Mononuclear cell (primary cell): ENCODE data around the gene TXNDC11. TPM values are rescaled to one million over a fixed set of nuclear protein-coding genes. Genes with fewer than 3 reads are reported as not detected.

Source experiments
- H3K27me3 ChIP-seq: 2 replicates; pipeline ENCODE4 v1.6.0; 2011; ENCODE audit warnings: low read length, control low read depth; ENCODE audit not compliant: insufficient read depth
- H3K4me1 ChIP-seq: 2 replicates; pipeline ENCODE4 v1.5.1; 2011; ENCODE audit warnings: mild to moderate bottlenecking, low read length, control low read depth; ENCODE audit not compliant: insufficient read depth
- H3K4me3 ChIP-seq: 2 replicates; pipeline ENCODE4 v1.5.1; 2011; ENCODE audit warnings: mild to moderate bottlenecking, low read length, moderate library complexity
- H3K9me3 ChIP-seq: 2 replicates; pipeline ENCODE4 v1.5.1; 2011; ENCODE audit warnings: low read depth, mild to moderate bottlenecking, control low read depth, low read length
- total RNA-seq: library from RNA; depleted of rRNA; stranded (reverse); fragments of >200 nt; gene quantifications from one replicate; pipeline ENCODE4 v1.2.3, GENCODE V29; 2012

The TXNDC11 gene
- total RNA-seq, 1 donor = 75.8 TPM

DNA sequence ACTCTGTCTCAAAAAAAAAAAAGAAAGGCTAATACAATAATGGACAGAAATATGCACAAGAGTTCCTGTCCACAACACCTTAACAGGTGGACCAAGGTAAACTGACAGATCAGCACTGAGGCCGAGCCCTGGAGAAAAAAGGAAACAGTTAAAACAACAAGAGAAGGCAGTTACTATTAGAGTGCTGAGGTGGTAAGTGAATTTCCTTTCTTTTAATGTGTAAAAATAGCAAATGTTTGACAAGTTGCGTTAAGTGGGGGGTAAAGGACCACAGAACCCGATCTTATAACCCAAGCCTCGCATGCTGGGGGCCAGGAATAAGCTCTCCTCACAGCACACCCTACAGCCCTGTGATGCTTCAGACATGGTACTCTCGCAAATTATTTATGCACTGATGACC lies 24.8 kb downstream of the TXNDC11 start:
- Histone ChIP-seq H3K27me3 (no peaks in the 10 kb centered on the region), H3K4me1 (peaks cover 4% of the 10 kb centered on the region), H3K4me3 (no peak overlapping the region), H3K9me3 (no peaks in the 10 kb centered on the region)

DNA sequence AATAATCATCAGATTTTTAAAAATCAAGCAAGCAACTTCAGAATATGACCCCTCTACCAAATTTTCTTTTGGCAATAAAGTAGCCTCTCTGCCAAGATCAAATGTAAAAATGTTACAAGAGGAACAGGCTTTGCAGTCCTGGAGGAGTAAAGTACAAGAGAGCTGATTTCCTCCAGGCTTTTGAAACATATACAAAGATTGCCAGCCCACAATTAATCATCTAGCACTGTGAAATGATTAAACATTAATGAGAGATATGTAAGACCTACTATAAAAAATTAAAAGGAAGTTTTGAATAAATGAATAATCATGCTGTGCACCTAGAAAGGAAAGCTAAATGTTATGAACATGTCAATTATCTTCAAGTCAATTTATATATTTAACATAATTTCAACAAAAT lies 26.3 kb downstream of the TXNDC11 start:
- Histone ChIP-seq H3K9me3 (no peaks in the 10 kb centered on the region), H3K4me1 (peaks cover 4% of the 10 kb centered on the region), H3K27me3 (no peaks in the 10 kb centered on the region)

DNA sequence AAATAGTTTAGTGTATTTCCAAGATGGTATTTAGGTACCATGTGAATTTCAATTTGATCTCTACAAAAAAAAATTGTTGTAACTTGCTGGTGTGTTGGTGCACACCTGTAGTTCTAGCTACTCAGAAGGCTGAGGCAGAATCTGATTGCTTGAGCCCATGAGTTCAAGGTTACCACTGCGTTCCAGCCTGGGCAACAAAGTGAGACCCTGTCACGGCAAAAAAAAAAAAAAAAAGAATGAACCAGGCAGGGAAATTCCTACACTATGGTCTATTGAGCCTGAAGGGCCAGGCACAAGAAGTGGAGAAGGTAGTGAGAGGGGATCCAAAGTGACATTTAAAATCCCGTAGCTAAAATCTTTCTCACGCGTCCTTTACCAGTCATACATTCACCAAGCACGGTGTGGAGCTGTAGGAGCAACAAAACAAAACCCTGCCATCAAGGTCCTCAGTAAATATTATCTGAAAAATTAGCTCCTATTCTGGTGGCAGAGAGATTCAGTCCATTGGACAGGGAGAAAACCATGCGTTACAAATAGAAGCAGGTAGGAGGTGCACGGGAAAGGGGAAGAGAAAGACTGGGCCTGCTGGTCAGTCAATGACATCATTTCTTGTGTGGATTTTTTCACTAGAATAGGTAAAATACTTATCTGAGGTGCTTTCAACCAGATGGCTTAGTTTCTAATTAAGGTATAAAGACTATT lies 27.3 kb downstream of the TXNDC11 start:
- peaks cover 4% of the 10 kb centered on the region for H3K4me1 ChIP-seq
- H3K4me3 ChIP-seq = no peak overlapping the region
- no peaks in the 10 kb centered on the region for H3K27me3 ChIP-seq
- no peaks in the 10 kb centered on the region for H3K9me3 ChIP-seq

More for the DNA sequence above, 26.3 kb downstream of the TXNDC11 start:
- no peak overlapping the region for H3K4me3 ChIP-seq

DNA sequence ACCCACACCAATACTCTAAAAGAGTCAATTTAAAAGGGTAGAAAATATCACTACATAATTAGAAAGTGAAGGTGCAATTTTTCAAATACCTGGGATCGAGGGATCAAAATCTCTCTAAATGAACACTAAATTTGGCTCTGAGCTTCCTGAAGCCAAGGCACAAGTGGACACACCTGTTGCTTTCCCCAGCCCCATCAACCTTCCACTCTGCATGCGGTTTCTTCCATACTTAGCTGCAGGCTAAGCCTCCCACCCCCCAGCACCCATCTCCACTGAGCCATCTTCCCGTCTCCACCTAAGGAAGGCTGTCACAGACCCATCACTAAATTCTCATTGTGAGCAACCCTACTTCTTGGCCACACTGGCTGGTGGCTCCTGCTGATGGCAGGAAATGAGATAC lies 30.5 kb downstream of the TXNDC11 start:
- Histone ChIP-seq H3K9me3 (no peaks in the 10 kb centered on the region), H3K27me3 (no peaks in the 10 kb centered on the region), H3K4me3 (no peak overlapping the region), H3K4me1 (peaks cover 4% of the 10 kb centered on the region)

DNA sequence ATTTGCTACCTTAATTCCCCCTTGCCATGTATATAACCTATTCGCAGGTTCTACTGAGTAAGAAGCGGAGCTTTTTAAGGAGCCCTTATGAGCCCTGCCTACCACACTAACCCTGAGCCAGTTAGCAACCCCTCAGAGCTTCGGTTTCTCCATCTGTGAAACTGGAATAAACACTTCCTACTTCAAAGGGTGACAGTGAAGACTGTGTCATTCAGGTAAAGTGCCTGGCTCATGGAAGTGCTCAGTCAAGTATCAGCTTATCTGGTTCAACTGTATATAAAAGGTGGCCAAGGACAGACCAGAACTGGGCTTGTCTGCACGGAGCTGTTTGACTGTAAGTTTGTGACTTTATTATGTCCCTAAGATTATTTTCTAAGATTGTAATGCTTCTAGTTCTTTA lies 31.0 kb downstream of the TXNDC11 start:
- peaks cover 4% of the 10 kb centered on the region for H3K4me1 ChIP-seq
- H3K27me3 ChIP-seq = no peaks in the 10 kb centered on the region
- H3K9me3 ChIP-seq = no peaks in the 10 kb centered on the region
- H3K4me3 ChIP-seq = no peak overlapping the region

DNA sequence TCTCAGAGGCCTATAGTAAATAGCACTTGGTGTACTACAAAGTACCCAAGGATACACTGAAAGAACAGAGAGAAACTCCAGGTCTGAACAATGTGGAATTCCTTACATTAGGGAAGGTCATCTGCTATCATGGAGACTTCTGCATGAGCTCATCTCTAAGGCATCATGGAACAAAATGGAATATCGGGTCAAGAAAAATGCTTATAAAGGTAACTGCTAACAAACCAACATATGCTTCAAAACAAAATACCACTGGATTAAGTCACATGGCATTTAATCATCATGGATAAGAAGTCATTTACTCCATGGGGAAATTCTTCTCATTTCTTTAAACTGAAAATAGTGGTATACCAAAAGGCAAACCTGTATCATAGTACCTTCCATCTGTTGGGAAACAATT lies 34.2 kb downstream of the TXNDC11 start:
- Histone ChIP-seq H3K4me1 (no peaks in the 10 kb centered on the region), H3K9me3 (no peaks in the 10 kb centered on the region), H3K4me3 (no peak overlapping the region), H3K27me3 (no peaks in the 10 kb centered on the region)

DNA sequence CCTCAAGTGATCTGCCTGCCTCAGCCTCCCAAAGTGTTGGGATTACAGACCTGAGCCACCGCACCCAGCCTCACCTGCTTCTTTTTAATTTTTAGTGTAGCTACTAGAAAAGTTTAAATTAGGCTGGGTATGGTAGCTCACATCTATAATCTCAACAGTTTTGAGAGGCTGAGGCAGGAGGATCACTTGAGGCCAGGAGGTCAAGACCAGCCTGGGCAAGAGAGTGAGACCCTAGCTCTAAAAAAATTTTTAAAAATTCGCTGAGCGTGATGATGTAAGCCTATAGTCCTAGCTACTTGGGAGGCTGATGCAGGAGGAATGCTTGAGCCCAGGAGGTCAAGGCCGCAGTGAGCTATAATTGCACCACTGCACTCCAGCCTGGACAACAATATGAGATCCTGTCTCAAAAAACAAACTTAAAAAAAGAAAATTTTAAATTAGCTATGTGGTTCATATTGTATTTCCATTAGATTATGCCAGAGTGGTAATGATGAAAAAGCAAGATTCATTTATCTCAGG lies 34.9 kb downstream of the TXNDC11 start:
- Histone ChIP-seq H3K27me3 (no peaks in the 10 kb centered on the region), H3K4me3 (no peak overlapping the region), H3K4me1 (no peaks in the 10 kb centered on the region), H3K9me3 (no peaks in the 10 kb centered on the region)

DNA sequence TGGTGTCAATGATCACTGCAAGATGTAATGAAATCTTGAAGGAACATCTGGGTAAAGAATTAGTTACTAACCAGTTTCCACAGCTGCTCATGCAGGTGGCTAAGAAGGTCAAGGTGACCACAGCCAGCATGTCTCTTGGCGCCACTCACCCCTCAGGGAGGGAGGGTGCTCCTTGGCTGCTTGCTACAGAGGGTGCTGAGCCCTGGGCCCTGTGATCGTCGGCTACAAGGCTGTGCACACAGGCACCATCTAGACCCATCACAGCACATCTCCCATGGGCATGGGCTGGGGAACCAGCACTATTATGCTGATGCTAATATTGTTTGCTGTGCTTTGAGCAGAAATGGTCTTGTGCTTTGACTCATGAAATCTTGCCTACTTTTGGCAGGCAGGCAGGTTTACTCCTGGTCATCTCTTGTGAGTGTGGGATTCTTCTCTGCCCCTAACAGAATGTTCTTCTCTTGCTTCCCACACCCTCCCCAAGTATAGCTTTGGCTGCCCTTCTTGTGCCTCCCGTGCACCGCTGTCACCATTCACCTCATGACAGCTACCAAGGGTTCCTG lies 36.4 kb downstream of the TXNDC11 start:
- Histone ChIP-seq H3K9me3 (no peaks in the 10 kb centered on the region), H3K27me3 (no peaks in the 10 kb centered on the region), H3K4me3 (no peak overlapping the region), H3K4me1 (peaks cover 1% of the 10 kb centered on the region)

DNA sequence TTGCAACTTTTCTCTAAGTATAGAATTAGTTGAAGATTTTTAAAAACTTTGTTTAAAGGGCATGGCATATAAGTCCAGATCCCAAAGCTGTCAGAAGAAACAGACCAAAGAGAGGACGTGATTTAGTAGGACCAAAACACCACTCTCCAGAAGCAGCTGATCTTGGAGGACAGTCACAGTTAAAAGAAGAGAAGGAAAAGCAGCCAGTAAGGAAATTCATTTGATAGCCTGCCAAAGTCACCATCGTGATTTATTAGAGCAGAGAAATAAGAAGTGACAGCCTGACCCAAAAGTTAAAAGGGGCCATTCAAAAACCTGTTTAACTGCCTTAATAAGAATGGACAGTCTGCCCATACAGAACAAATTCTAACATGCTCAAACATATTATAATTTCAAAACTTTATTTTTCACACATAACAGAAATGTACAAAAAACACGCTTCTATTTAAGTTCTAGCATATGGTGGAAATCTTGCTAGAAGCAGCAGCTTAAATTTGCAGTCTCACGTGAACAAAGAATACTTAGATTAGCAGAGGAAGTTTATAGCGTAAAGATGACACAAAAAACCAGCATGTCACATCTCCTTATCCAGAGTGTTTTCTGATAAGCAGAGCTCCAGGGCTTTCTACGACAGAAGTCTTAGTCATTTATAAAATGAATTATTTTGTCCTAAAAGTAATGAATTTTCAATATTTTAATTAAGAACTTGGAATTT lies 37.2 kb downstream of the TXNDC11 start:
- Histone ChIP-seq H3K4me1 (peaks cover 9% of the 10 kb centered on the region), H3K4me3 (no peak overlapping the region), H3K27me3 (no peaks in the 10 kb centered on the region), H3K9me3 (no peaks in the 10 kb centered on the region)

DNA sequence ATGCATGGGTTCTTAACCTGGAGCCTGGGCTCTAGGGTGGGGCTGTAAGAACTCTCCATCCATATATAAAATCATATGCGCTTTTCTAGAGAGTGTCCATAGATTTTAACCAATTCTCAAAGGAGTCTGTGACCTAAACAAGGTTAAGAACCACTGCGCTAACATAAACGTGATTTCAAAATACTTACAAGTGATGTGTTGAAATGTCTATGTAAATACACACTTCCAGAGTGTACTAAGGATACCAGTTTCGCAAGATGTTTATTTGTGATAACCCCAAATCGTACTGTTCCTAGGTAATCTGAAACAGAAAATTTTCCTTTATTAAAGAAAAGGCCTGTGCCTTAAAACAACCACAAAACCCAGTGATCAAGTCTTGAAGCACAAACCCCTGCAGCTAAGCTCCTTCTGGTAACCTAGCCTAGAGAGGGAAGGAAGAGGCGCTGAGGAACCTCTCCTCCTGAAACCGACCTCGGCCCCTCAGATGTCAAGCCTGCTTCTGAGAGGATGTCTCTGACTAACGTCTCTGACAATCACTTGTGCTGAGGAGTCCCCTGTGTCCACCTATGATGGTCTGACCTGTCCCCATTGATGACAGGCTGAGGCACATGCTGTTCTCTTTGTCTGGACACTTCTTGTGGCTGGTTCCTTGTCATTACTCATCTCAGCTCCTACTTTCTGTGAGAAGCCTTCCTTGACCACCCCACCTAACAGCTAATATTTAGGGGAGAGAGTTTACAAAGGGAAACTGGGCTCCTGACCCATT lies 42.2 kb downstream of the TXNDC11 start:
- Histone ChIP-seq H3K4me1 (peaks cover 32% of the 10 kb centered on the region), H3K9me3 (no peaks in the 10 kb centered on the region), H3K4me3 (no peak overlapping the region), H3K27me3 (no peaks in the 10 kb centered on the region)

DNA sequence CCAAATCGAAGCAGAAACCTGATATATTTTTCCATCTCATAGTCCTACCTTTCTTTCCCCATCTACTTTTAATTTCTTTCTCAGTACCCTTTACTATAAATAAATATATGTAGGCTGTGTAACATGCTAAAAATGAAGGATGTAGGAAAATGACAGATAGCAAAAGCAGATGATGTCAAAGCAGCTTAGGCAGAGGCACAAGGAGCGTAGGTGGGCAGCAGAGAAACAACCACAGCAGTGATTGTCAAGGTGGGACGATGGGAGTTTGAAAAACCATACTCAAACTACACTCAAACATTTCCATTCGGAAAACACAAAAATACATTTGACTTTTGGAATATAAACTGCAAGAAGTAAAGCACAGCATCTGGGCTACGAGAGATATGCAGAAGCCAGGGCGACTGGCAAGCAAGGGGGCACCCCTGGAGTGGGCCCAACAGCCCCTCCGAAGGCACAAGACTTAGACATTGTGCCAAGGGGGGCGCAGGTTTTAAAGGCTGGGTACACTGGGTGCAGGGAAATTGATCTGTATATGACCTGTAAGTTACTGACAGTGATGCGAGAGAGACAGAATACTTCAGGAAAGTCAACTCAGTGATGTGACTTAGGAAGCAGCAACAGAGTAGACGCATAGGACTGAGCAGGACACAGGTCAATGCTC lies 43.3 kb downstream of the TXNDC11 start:
- Histone ChIP-seq H3K9me3 (no peaks in the 10 kb centered on the region), H3K27me3 (no peaks in the 10 kb centered on the region), H3K4me3 (no peak overlapping the region), H3K4me1 (peaks cover 32% of the 10 kb centered on the region)

DNA sequence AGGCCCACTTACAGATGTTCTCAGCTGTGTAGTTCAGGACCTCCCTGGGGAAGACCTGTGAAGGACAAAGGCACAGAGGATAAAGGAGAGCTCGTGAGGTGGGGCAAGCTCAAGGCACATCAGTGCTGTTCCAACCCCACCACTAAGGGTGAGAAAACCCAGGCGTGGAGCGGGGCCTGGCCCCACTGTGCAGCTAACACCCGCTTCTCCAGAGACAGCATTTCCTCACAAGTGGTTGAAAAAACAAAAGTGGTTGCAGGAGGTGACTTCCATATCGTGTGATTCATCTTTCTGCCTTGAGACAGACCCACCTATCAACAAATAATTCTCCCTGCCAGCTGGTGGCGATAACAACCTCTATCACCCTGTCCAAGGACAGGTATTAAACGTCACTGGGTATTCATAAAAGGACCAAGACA lies 44.4 kb downstream of the TXNDC11 start:
- no peaks in the 10 kb centered on the region for H3K27me3 ChIP-seq
- no peaks in the 10 kb centered on the region for H3K9me3 ChIP-seq
- no peak overlapping the region for H3K4me3 ChIP-seq
- peaks cover 32% of the 10 kb centered on the region for H3K4me1 ChIP-seq

DNA sequence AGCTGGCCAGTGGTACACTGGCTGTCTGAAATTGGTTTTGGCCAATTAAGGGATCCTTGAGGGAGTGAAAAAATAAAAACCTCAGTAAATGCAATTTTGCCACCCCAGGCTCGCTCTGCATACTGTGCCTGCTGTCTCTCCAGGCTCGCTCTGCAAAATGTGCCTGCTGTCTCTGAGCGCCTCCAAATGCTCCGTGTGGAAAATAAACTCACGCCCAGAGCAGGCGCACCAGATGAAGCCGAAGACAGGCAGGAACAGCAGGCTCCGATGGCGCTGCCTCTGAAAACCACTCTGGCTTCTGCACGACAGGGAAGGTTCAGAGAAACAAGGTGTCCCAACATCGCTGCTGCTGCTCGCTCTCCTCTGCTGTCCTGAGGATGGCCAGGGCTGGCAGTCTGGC lies 45.3 kb downstream of the TXNDC11 start:
- Histone ChIP-seq H3K4me3 (no peak overlapping the region), H3K27me3 (no peaks in the 10 kb centered on the region), H3K9me3 (no peaks in the 10 kb centered on the region), H3K4me1 (peaks cover 32% of the 10 kb centered on the region)

DNA sequence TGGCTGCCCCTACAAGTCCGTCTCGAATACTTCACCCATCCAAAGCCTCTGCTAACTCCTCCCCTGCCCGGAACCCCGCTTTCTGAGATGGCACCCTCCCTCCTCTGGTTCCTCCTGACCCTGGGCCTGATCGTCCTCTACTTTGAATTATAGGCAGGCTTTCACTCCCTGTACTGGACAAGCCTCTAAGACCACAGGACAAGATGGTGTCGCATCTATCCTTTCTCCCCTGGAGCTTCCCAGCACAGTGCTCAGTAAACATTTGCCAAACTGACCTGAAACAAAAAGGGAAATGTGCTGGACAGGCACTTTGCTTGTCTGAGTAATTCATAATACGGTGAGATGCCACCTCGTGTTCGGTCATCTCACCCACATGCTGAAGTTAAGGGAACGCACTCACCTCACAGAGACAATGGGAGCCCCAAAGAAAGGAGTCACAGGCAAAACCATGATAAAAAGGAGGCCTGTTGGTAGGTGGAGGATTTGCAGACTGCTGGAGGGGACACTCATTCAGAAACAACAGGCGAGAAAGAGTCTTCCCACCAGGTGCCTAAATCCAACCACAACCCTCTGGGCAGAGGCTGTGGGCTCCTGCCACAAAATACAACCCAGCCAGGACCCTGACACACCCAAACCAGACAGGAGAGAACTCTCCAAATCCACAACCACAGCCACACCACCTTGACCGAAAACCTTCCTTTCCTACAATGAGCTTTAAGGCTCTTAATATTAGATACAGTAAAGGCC lies 46.2 kb downstream of the TXNDC11 start:
- no peaks in the 10 kb centered on the region for H3K27me3 ChIP-seq
- peaks cover 32% of the 10 kb centered on the region for H3K4me1 ChIP-seq
- H3K4me3 ChIP-seq = no peak overlapping the region
- no peaks in the 10 kb centered on the region for H3K9me3 ChIP-seq
